Hippocampal formation (tissue), 2 donors: Measurements from ENCODE around the gene FAM237B.

Source experiments
- DNase-seq, 2 donors: peaks; one replicate each; lab custom pipeline; 2025; lab: John Stamatoyannopoulos, UW

The FAM237B gene

DNA sequence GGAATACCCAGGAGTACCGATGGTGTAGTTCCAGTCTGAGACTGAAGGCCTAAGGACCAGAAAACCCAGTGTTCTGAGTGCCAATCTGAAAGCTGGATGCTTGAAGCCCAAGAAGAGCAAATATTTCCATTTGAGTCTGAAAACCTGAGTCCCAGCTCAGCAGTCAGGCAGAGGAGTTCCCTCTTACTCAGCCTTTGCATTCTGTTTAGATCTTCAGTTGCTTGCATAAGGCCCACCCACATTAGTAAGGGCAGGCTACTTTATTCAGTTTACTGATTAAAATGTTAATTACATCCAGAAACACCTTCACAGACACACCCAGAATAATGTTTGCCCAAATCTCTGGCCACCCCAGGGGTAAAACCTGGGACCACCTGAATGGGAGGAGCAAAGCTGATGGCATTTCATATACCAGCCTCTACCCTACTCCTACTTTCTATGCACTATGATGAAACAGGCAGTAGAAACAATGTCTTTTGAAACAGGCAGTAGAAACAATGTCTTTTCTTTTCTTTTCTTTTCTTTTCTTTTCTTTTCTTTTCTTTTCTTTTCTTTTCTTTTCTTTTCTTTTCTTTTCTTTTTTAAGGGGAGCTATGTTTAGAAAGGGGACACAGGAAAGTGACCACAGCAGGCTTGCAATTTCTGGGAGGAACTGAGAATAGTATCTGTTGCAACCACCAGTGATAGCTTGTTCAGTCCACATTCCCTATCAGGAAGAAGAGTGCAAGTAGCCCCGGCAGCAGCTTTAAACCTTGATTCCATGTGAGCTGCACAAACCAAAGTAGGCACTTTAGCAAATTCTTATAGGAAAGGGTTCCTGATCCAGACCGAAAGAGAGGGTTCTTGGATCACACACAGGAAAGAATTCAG, 30.6 kb downstream of the FAM237B start:
- no peak for DNase-seq

- DNase-seq = no peak
Measured at GRCh38 chr7:90288154-90288553, 33.0 kb downstream of the FAM237B start.

- no peak for DNase-seq
Measured at GRCh38 chr7:90276033-90276728, 44.9 kb downstream of the FAM237B start.

- no peak for DNase-seq
Measured at GRCh38 chr7:90274161-90274560, 46.9 kb downstream of the FAM237B start.

DNA sequence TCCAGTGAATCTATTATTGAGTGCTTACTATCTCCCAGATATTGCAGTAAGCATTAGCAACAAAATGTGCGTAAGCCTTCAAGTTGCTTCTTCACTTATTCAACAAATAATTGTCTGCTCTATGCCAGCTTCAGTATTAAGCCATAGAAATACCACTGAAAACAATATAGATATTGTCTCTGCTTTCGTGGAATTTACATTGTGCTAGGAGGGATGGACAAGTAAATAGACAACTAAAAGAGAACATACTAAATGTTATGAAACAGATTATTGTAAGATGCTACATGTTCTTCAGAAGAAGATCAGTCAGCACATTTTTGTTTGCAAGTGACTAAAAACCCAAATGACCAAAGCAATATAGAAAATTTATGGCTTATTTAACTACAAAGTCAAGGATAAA, 48.9 kb downstream of the FAM237B start:
- no peak for DNase-seq

DNA sequence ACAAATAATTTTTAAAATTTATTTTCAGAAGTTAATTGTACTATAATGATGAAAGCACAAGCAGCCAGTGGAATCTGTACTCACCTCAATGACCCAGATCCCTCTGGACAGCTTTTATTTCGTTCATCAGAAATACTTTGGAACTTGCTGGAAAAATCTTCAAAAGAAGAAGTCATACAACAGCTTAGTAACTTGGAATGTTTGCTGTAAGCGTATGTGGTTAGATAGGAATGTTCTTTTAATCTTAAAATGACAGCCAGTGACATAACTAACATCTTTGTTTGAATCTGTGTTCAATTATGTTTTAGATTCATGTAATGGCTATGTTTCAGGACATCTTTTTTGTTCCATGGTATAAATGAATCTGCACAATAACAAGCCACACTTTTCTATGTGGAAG, 49.4 kb downstream of the FAM237B start:
- no peak for DNase-seq

GRCh38 chr7:90270431-90271178, 50.5 kb downstream of the FAM237B start:
- no peak for DNase-seq

GRCh38 chr7:90269163-90269562, 51.9 kb downstream of the FAM237B start:
- no peak for DNase-seq

DNA sequence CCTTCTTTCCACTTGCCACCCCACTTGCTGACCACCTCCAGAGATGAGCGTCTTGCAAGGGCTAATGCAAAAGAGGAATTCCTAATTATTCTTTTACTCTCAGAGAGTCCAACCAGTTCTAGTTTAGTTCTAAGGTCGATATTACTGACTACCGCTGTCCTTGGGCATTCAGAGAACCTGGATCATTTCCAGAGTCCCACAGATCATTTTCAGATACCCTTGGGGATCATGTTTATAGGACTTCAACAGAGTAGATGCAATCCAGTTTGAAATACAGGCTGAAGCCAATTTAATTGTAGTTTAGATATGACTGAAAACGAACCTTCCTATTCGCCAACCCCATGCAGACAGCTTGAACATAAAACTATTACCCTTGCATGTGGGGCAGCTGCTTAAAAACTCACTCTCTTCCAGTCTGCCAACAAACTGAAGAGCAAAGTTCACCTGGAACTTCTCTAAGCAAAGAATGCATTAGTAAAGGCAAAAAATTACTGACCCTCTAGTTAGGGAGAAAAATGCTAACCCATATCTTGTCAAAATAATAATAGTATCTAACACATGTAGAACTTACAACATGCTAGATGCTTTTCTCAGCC, 53.7 kb downstream of the FAM237B start:
- DNase-seq = no peak

DNA sequence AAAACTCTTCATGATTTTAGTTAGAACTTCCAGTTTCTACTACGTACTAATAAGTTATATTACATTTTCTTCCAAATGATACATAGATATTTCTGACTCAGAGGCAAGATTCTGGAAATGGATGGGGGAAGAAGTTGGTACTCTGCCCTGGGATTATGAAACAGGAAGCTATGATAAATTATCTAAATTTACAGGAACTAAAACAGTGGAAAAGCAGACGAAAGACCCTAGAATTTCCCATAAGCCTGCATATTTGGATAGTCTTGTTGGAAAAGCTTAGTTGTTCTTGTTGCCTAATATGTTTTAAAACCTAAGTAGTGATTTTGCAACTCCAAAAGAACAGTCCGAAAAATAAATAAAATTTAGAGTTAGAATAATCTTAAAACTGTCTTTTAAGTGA, 54.3 kb downstream of the FAM237B start:
- DNase-seq = no peak
